Measurements from ENCODE around the gene CSTB.

DNA sequence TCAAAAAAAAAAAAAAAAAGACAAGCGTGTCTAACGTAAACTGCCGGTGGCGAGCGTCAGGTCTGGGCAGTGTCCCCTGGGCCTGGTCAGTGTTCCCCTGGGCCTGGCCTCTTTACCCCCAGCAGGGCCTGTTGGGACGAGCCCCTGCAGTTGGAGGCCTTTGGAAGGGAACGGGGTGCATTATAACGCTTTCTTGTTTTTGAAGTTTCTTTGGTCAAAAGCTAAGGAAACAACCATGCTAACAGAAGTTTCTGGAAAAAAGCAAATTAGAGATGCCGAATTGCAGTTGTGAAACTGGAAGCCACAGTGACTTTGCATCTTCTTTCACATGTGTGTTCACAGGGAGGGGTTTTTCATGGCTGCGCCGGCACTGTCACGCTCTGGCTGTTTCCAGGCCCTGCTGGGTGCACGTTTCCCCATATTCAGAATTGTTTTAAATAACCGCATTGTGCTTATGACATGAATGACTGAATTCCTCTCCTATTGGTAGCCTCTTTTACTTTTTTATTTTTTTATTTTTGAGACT is 29.2 kb upstream of the CSTB start:
- TF ChIP-seq CEBPB (IDR thresholded peaks at IDR 0.05; ENCODE audit: low read depth), result no peak
- TF ChIP-seq, protein P1, sequence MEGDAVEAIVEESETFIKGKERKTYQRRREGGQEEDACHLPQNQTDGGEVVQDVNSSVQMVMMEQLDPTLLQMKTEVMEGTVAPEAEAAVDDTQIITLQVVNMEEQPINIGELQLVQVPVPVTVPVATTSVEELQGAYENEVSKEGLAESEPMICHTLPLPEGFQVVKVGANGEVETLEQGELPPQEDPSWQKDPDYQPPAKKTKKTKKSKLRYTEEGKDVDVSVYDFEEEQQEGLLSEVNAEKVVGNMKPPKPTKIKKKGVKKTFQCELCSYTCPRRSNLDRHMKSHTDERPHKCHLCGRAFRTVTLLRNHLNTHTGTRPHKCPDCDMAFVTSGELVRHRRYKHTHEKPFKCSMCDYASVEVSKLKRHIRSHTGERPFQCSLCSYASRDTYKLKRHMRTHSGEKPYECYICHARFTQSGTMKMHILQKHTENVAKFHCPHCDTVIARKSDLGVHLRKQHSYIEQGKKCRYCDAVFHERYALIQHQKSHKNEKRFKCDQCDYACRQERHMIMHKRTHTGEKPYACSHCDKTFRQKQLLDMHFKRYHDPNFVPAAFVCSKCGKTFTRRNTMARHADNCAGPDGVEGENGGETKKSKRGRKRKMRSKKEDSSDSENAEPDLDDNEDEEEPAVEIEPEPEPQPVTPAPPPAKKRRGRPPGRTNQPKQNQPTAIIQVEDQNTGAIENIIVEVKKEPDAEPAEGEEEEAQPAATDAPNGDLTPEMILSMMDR (IDR thresholded peaks at IDR 0.05 in 2 of 3, conservative IDR thresholded peaks at IDR 0.05 in 1 of 3; ENCODE audit: borderline replicate concordance in 1 of 3, insufficient read depth in 1 of 3, low read depth in 2 of 3, low read length in 2 of 3), result no peak
